ENCODE data around the gene GPC5. TPM values are rescaled to one million over a fixed set of nuclear protein-coding genes. Genes with fewer than 3 reads are reported as not detected.

The GPC5 gene
- total and polyA plus RNA-seq, 2 donors (not counting 3 experiments of a cell fraction or from before 2014, with no cell fraction given), result 0.59 to 0.97 TPM

DNA sequence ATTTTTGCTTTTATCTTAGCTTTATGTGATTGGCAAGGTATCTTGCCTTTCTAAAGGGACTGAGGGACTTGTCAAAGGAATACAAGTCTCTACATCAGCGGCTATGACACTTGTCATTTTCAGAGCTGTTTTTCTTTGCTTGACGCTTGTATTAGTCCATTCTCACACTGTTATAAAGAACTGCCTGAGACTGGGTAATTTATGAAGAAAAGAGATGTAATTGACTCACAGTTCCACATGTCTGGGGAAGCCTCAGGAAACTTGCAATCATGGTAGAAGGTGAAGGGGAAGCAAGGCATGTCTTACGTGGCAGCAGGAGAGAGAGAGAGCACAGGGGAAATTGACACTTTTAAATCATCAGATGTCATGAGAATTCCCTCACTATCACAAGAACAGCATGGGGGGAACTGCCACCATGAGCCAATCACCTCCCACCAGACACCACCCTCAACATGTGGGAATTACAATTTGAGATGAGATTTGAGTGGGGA lies 128.2 kb downstream of the GPC5 start:
- Histone ChIP-seq H3K9ac (replicated peaks; ENCODE audit: extremely low read depth, insufficient read depth, low read length) (no peak overlapping the region), H3K4me1 (ENCODE audit: control insufficient read depth, extremely low read depth, insufficient read depth, low read length) (no peaks in the 10 kb centered on the region), H3K27ac (ENCODE audit: insufficient read depth, low read depth, low read length) (no peak overlapping the region), H3K79me2 (ENCODE audit: control insufficient read depth, insufficient read depth, low read length) (no peaks in the 10 kb centered on the region), H3K9me3 (replicated peaks; ENCODE audit: control insufficient read depth, insufficient read depth, low read length) (no peaks in the 10 kb centered on the region), H3K4me3 (replicated peaks in 1 of 3; ENCODE audit: insufficient read depth in 1 of 3, low read depth in 1 of 3, low read length in 3 of 3) (no peak overlapping the region), H3K4me2 (ENCODE audit: insufficient read depth, low read length) (no peak overlapping the region), H3K27me3 (ENCODE audit: control insufficient read depth in 2 of 2, insufficient read depth in 2 of 2, low read length in 2 of 2) (no peaks in the 10 kb centered on the region), H4K20me1 (replicated peaks; ENCODE audit: control insufficient read depth, extremely low read depth, insufficient read depth, low read length) (no peaks in the 10 kb centered on the region), H3K36me3 (ENCODE audit: control insufficient read depth in 2 of 2, extremely low read depth in 1 of 2, insufficient read depth in 2 of 2, low read length in 2 of 2) (no peaks in the 10 kb centered on the region), H3K9me1 (replicated peaks; ENCODE audit: control insufficient read depth, extremely low read depth, insufficient read depth, low read length) (no peaks in the 10 kb centered on the region), H2AFZ (ENCODE audit: low read depth, low read length) (no peak overlapping the region)
- dilution Hi-C loops (cut with MboI; ENCODE audit: extremely low pct_ligation_motif_present, low sequenced_read_pairs) (no loop called here), intact Hi-C loops (cut with micrococcal nuclease) (no loop called here)
- DNase-seq (ENCODE audit: low read depth, low spot score) (no peak), FAIRE-seq (no peak)
- ChIA-PET POLR2A (no interaction called here), CTCF (no interaction called here)
- BruUV-seq (replicated peaks), result no TSS peak
- TF ChIP-seq FOS (IDR thresholded peaks at IDR 0.05; ENCODE audit: borderline replicate concordance, insufficient read depth, low read length) (no peak), POLR2A (IDR thresholded peaks at IDR 0.05; ENCODE audit: low read depth, low read length) (no peak), EZH2 (IDR thresholded peaks at IDR 0.05; ENCODE audit: borderline replicate concordance, low read depth, low read length, severe bottlenecking) (no peak)

- ChIA-PET POLR2A (no interaction called here), CTCF (interaction anchor here (0.6 kb wide), 1 partner anchor 1802 kb away, joined by 3 read pairs; no protein-coding TSS in a partner anchor)
- TF ChIP-seq MYC (IDR thresholded peaks at IDR 0.05; ENCODE audit: low read depth, low read length) (no peak), JUN (IDR thresholded peaks at IDR 0.05; ENCODE audit: borderline replicate concordance, insufficient read depth, insufficient read length, low read depth) (no peak), EZH2 (IDR thresholded peaks at IDR 0.05; ENCODE audit: borderline replicate concordance, low read depth, low read length, severe bottlenecking) (no peak), POLR2AphosphoS5 (IDR thresholded peaks at IDR 0.05; ENCODE audit: insufficient read depth, low read depth, low read length) (no peak), POLR2A (IDR thresholded peaks at IDR 0.05; ENCODE audit: low read depth, low read length) (no peak), GATA2 (IDR thresholded peaks at IDR 0.05; ENCODE audit: insufficient read depth, insufficient read length, low read depth, low read length) (no peak), FOS (IDR thresholded peaks at IDR 0.05; ENCODE audit: borderline replicate concordance, insufficient read depth, low read length) (no peak)
- TF ChIP-seq, protein P1, sequence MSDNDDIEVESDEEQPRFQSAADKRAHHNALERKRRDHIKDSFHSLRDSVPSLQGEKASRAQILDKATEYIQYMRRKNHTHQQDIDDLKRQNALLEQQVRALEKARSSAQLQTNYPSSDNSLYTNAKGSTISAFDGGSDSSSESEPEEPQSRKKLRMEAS (IDR thresholded peaks at IDR 0.05; ENCODE audit: insufficient read depth, insufficient read length), result no peak
- TF ChIP-seq, protein P2, sequence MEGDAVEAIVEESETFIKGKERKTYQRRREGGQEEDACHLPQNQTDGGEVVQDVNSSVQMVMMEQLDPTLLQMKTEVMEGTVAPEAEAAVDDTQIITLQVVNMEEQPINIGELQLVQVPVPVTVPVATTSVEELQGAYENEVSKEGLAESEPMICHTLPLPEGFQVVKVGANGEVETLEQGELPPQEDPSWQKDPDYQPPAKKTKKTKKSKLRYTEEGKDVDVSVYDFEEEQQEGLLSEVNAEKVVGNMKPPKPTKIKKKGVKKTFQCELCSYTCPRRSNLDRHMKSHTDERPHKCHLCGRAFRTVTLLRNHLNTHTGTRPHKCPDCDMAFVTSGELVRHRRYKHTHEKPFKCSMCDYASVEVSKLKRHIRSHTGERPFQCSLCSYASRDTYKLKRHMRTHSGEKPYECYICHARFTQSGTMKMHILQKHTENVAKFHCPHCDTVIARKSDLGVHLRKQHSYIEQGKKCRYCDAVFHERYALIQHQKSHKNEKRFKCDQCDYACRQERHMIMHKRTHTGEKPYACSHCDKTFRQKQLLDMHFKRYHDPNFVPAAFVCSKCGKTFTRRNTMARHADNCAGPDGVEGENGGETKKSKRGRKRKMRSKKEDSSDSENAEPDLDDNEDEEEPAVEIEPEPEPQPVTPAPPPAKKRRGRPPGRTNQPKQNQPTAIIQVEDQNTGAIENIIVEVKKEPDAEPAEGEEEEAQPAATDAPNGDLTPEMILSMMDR (IDR thresholded peaks at IDR 0.05; ENCODE audit: extremely low read depth in 1 of 2, insufficient read depth in 1 of 2, low read depth in 1 of 2, low read length in 2 of 2), result no peak
- Histone ChIP-seq H4K20me1 (replicated peaks; ENCODE audit: control insufficient read depth, extremely low read depth, insufficient read depth, low read length) (no peaks in the 10 kb centered on the region), H3K4me3 (replicated peaks in 1 of 3; ENCODE audit: insufficient read depth in 1 of 3, low read depth in 1 of 3, low read length in 3 of 3) (no peak overlapping the region), H2AFZ (ENCODE audit: low read depth, low read length) (no peak overlapping the region), H3K4me1 (ENCODE audit: control insufficient read depth, extremely low read depth, insufficient read depth, low read length) (no peaks in the 10 kb centered on the region), H3K79me2 (ENCODE audit: control insufficient read depth, insufficient read depth, low read length) (no peaks in the 10 kb centered on the region), H3K4me2 (ENCODE audit: insufficient read depth, low read length) (no peak overlapping the region), H3K9me3 (replicated peaks; ENCODE audit: control insufficient read depth, insufficient read depth, low read length) (no peaks in the 10 kb centered on the region), H3K9me1 (replicated peaks; ENCODE audit: control insufficient read depth, extremely low read depth, insufficient read depth, low read length) (no peaks in the 10 kb centered on the region), H3K27me3 (ENCODE audit: control insufficient read depth in 2 of 2, insufficient read depth in 2 of 2, low read length in 2 of 2) (no peaks in the 10 kb centered on the region), H3K36me3 (ENCODE audit: control insufficient read depth in 2 of 2, extremely low read depth in 1 of 2, insufficient read depth in 2 of 2, low read length in 2 of 2) (no peaks in the 10 kb centered on the region), H3K27ac (ENCODE audit: insufficient read depth, low read depth, low read length) (no peak overlapping the region), H3K9ac (replicated peaks; ENCODE audit: extremely low read depth, insufficient read depth, low read length) (no peak overlapping the region)
- dilution Hi-C loops (cut with MboI; ENCODE audit: extremely low pct_ligation_motif_present, low sequenced_read_pairs) (no loop called here), intact Hi-C loops (cut with micrococcal nuclease) (no loop called here)
- DNase-seq (ENCODE audit: low read depth, low spot score), result no peak
- no peak for FAIRE-seq
- no TSS peak for BruUV-seq (replicated peaks)
Measured at GRCh38 chr13:91529739-91530482, 131.5 kb downstream of the GPC5 start.

All from endothelial cell of umbilical vein (primary cell).